ENCODE measurements around the gene GNB1.
"Not testable (repeated sequence)": the region's sequence is repeated elsewhere in the genome, so short reads cannot be mapped to it uniquely, and the experiment has no call there.

Gene GNB1

GRCh38 chr1:1758692-1759455, 132.0 kb downstream of the GNB1 start:
- DNase-seq: no peak

DNA sequence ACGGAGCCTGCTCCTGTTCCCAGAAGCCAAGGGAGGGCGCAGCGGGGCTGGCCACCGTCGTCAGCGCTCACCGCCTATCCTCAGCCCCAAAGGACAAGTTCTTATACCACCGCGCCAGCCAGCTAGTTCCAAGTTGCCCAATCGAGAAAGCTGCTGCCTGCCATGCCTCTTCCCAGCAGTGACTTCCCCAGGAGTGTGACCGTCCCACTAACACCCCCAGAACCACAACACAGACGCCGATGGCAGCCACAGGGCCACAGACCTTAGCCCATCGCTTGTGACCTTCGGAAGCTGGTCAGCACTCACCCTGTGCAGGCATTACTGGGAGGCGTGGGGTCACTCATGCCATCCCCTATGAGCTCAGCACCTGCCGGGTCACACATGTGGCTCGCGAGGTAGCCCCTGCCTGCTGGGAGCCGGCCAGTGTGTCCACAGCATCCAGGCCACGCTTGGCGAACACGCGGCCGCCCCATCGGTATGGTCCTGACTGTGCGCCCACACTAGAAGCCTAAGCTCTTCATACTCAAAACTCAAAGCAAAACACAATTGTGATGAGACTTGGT, 132.7 kb downstream of the GNB1 start:
- DNase-seq: no peak

DNA sequence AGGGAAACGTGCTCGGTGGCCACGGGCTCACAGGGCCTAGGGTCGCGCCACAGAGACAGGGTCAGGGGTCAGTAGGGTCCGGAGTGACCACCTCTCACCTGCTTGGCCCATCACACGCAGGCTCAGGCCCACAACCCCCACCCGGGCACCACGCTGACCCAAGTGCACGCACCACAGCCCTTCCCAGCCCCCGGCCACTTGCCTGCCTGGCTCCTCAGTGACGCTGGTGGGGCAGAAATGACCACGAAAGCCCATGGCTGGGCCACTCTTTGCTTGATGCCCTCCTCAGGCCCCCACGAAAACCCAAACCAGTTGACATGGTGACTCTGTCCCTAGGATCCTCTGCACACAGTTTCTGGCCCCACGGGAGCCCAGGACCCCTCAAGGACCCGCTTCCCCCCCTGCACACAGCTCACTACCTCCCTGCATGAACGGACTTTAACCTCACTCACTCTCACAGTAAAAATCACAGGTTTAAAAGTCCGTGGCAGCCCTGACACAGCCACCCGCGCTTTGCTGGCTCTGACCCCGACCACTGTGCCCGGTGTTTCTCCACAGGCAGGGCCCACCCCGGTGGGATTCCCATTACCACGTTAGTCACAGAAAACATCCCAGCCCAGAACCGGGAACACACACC, 133.3 kb downstream of the GNB1 start:
- DNase-seq: no peak

DNA sequence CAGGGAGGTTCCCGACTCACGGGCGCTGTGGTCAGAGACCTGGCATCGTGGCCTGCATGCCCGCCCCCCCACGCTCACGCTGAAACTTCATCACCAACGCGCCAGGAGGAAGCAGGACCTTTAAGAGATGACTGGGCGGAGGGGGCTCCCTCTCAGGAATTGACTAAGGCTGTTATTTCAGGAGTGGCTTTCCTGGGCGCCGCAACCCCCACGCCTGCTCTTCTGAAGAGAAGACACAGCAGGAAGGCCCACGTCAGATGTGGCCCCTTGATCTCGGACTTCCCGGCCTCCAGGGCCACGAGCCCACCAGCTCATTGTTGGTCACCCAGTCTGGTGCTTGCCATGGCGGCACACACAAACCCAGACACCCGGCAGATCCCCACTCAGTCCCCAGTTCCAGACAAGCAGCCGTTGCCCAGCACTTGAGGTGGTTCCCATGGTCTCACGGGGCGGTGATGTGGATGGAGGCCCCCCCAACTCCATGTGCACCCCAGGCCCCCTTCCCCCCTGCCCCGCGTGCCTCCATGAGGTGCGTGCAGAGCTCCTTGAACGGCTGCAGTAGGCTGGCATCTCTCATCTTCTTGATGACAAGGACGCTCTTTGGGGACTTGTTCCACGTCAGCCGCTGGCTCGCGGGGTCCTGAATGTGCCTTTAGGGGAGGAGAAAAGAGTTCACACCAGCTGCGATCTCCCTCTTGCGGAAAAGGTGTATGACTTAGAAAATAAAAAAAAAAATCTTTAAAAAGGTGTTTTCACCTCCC, 134.0 kb downstream of the GNB1 start:
- DNase-seq: no peak

- DNase-seq: no peak
Observed at GRCh38 chr1:1755852-1756251, 135.0 kb downstream of the GNB1 start.

GRCh38 chr1:1755426-1755825, 135.5 kb downstream of the GNB1 start:
- no peak for DNase-seq

GRCh38 chr1:1754051-1754815, 136.7 kb downstream of the GNB1 start:
- no peak for DNase-seq

GRCh38 chr1:1753607-1754005, 137.3 kb downstream of the GNB1 start:
- no peak for DNase-seq

DNA sequence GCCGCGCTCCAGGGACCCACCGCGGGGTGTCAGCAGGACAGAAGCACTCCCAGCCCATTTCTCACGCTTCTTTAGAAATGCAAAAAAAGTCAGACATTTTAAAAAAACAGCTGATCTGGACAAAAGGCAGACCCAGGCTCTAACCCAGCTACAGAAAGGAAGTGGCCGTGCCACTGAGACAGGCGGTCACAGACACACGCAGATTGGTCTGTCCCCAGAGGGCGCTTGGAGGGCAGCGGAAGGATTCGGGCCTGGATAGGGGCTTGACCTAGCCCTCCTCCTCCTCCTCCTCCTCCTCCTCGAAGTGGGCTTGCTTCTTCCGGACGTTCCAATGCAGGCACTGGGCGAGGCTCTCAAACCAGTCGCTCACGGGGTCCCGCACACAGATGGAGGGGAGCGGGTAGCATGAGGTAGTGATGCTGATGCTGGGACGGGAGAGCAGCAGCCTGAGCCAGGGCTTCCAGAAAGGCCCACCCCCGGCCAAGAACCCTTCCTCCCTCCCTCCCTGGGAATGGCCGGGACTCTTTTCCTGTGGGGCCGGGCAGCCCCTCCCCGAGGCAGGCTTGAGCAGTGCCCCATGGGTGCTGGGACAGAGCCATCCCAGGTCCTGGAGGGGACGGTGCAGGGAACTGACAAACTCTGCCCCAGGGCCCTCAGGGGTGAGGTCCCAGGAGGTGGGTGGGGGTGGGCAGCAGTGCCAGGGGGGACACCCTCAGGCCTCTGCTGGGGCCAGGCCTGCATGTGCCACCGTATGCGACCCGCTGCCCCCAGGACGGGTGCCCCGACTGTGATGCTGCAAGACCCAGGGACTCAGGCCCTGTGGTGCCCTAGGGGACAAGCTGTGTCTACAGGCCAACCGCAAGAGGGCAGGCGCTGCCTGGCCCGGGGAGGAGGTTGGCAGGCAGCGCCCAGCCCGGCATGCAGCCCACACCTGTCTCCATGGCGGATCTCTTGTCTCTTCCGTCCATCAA, 138.0 kb downstream of the GNB1 start:
- no peak for DNase-seq

DNA sequence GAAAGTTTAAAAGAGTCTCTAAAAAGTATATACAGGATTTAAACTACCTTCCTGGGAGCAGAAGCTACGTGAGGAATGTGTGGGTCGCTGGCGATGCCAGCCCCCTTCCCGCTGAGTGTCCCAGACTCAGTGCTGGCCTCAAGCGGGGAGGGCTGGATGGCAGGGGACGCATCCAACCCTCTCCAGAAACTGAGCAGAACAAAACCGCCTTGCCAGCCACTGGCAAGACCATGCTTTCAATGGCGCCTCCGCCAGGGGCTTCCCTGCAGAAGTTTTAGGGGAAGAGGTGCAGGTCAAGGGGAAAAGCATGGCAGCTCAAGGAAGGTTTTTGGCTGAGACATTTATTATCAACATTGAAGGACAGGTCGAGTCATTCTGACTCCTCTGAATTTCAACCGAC, 138.7 kb downstream of the GNB1 start:
- DNase-seq: no peak

DNA sequence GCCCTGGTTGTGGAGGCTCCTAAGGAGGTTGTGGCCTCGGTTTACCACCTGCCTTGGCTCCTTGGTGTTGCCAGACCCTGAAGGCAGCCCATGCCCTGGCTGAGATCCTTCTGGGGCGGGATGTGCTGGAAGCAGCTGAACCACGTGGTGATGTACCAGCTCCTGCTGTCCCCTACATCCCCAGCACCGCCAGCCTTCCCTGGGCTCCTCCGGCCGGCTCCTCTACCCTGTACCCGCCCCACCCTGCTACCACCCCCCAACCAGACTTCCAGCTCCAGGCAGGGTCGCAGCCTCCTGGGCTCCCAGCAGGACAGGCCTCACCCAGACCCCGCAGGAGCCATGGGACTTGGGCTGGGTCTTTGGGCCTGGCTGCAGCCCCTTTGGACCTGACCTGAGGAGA, 140.9 kb downstream of the GNB1 start:
- not testable (repeated sequence) for DNase-seq

DNA sequence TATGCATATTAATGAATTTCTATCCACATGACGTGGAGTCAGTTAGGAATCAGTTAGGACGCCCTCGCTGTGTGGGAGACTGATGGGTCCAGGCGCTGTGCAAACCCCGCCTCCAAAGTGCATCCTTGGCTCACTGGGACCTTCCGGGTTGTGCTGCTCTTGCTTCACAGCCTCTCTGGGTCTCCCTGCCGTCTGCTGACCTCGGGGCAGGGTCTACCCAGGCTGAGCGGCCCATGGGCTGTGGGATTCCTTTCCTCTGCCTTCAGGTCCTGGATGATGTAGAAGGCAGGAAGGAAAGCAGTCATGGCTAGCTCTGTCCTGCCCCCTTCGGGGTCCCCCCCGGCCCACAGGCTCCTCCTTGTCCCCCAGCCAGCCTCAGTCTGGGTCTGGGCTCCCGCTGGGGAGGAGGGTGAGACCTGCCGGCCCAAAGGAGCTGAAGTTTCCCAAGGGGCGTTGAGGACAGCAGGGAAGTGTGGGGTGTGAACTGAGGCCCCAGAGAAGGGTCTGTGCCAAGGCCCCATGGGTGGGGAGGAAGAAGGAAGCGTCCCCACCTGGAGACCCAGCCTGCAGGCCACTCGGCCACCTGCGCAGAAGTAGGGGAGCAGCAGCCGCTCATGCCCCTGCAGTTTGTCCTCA, 142.1 kb downstream of the GNB1 start:
- no peak for DNase-seq

DNA sequence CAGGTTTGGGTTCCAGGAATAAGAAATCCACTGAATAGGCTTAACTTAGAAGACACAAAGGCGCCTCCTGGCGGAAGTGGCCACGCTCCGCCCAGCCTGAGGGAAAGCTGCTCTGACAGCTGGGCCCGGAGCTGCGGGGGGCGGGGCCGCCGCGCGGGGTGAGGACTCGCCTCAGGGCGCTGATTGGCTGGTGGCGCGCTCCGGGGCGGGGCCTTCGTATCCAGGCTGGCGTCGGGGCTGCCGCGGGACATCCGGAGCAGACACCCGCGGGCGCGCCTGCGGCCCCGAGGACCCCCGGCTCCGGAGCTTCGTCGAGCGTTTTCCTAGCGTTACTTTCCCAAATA, 144.3 kb downstream of the GNB1 start:
- not testable (repeated sequence) for DNase-seq

GRCh38 chr1:1745651-1746565, 145.0 kb downstream of the GNB1 start:
- peak; percentile 70 for DNase-seq

DNA sequence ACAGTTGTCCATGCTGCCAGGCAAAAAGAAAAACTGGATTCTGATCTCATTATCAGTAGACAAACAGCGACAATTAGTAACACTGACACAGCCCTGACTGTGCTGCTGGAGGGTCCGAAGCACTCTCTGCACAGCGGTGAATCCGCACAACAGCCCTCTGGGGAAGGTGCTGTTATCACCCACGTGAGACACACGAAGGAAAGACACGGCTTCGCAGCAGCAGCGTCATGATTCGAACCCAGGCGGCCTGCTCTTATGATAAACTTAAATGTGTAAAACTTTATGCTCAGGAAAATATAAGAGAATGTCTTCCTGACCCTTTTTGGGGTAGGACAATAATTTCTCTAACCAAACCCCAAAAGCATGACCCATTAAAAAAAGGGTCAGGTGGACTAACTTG, 148.4 kb downstream of the GNB1 start:
- not testable (repeated sequence) for DNase-seq

DNA sequence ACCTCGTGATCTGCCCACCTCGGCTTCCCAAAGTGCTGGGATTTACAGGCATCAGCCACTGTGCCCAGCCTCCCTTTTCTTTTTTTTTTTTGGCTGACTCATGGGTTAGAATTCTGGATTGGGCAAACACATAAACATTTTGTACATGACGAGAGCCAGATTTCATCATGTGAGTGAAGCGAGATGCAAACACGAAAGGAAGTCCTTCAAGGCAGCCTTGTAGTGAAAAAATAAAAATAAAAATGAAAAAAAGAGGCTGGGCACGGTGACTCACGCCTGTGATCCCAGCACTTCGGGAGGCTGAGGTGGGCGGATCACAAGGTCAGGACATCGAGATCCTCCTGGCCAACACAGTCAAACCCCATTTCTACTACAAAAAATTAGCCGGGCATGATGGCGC, 149.9 kb downstream of the GNB1 start:
- DNase-seq: peak; percentile 98

- not testable (repeated sequence) for DNase-seq
Observed at GRCh38 chr1:1738799-1739337, 152.0 kb downstream of the GNB1 start.

DNA sequence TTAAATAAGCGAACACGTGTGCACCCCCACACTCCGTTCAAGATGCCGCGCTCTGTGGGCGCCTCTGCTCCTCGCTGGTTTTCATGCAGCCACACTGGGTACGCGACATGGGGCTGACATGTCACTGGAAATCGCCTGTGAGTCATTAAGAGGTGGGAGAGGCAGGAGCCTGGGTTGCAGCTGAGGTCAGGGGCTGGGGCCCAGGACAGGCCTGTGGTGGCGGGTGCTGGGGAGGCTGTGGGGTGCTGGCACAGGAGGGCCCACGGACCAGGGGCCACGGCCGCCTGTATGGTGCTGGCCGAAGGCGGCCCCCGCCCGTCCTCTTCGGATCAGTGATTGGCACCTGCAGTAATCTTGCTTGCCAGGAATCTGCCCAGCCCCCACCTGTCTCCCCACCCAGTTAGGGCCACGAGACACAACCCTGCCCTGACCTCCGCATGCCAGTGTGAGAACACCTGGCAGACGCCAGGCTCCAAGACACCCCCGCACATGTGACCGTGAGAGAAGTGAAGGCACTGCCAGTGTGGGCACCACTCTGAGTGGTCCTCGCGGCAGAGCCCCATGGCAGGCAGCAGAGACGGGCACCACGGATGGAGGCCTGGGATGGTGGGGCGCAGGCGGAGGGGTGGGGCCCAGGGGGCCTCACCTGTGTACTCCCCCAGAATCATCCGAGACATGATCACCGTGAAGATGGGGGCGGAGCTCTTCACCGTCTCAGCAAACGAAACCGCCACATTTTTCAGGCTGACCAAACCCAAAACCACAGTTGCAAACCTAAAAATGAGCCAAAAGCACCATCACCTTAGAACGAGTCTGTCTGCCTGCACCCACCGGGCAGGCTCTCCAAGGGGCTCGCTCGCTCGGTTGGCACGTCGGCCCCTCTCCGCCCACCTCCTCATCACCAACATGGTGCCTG, 153.0 kb downstream of the GNB1 start:
- DNase-seq: not testable (repeated sequence)
